Measurements from ENCODE around the gene RAB6A.
"Not testable (repeated sequence)": the region's sequence is repeated elsewhere in the genome, so short reads cannot be mapped to it uniquely, and the experiment has no call there.

RAB6A gene

GRCh38 chr11:73784734-73785133 is 23.9 kb upstream of the RAB6A start:
- TF ChIP-seq CTCF (conservative IDR thresholded peaks at IDR 0.05; ENCODE audit: control insufficient read depth, insufficient read depth, low read depth, low read length) = no peak
- no peak overlapping the region for H3K4me3 ChIP-seq (ENCODE audit: control insufficient read depth, low read depth, low read length)
- DNase-seq (ENCODE audit: low read depth) = no peak

- TF ChIP-seq CTCF (conservative IDR thresholded peaks at IDR 0.05; ENCODE audit: control insufficient read depth, insufficient read depth, low read depth, low read length) = no peak
- H3K4me3 ChIP-seq (ENCODE audit: control insufficient read depth, low read depth, low read length) = no peak overlapping the region
- DNase-seq (ENCODE audit: low read depth) = no peak
These were observed 23.3 kb upstream of the RAB6A start for GRCh38 chr11:73784080-73784634.

GRCh38 chr11:73783483-73784020 is 22.7 kb upstream of the RAB6A start:
- DNase-seq (ENCODE audit: low read depth) = no peak
- TF ChIP-seq CTCF (conservative IDR thresholded peaks at IDR 0.05; ENCODE audit: control insufficient read depth, insufficient read depth, low read depth, low read length) = no peak
- H3K4me3 ChIP-seq (ENCODE audit: control insufficient read depth, low read depth, low read length) = no peak overlapping the region

GRCh38 chr11:73781303-73781702 is 20.4 kb upstream of the RAB6A start:
- H3K4me3 ChIP-seq (ENCODE audit: control insufficient read depth, low read depth, low read length) = no peak overlapping the region
- no peak for TF ChIP-seq CTCF (conservative IDR thresholded peaks at IDR 0.05; ENCODE audit: control insufficient read depth, insufficient read depth, low read depth, low read length)
- DNase-seq (ENCODE audit: low read depth) = no peak

GRCh38 chr11:73779084-73779902 is 18.4 kb upstream of the RAB6A start:
- peak; percentile 97 for DNase-seq (ENCODE audit: low read depth)
- no peak for TF ChIP-seq CTCF (conservative IDR thresholded peaks at IDR 0.05; ENCODE audit: control insufficient read depth, insufficient read depth, low read depth, low read length)
- H3K4me3 ChIP-seq (ENCODE audit: control insufficient read depth, low read depth, low read length) = peak overlapping the region; percentile 68

GRCh38 chr11:73770811-73771210 is 9.9 kb upstream of the RAB6A start:
- H3K4me3 ChIP-seq (ENCODE audit: control insufficient read depth, low read depth, low read length); DNase-seq (ENCODE audit: low read depth): not testable (repeated sequence)

- no peak for TF ChIP-seq CTCF (conservative IDR thresholded peaks at IDR 0.05; ENCODE audit: control insufficient read depth, insufficient read depth, low read depth, low read length)
- H3K4me3 ChIP-seq (ENCODE audit: control insufficient read depth, low read depth, low read length) = no peak overlapping the region
- no peak for DNase-seq (ENCODE audit: low read depth)
These were observed 5.9 kb upstream of the RAB6A start for GRCh38 chr11:73766763-73767162.

All from fibroblast of mammary gland (primary cell).